CD14-positive monocyte (primary cell): ENCODE data around the gene WFDC2. TPM values are rescaled to one million over a fixed set of nuclear protein-coding genes. Genes with fewer than 3 reads are reported as not detected.

Experiments used
- DNase-seq, 3 donors: peaks; one replicate each; pipeline ENCODE4 v3.0.0-alpha.2; 2011 to 2022
- H2AFZ ChIP-seq: 2 replicates; pipeline ENCODE4 v1.6.0; 2012; ENCODE audit warnings: mild to moderate bottlenecking, low read depth, low read length, inconsistent platforms; ENCODE audit not compliant: insufficient read depth, poor library complexity, severe bottlenecking
- H3K27ac ChIP-seq, 2 donors: 1 replicate in 1 of 2; 2 replicates in 1 of 2; pipeline ENCODE4 v1.5.1; 2012 to 2013; ENCODE audit warnings: low read length in 2 of 2, control low read depth in 1 of 2, inconsistent platforms in 1 of 2, low read depth in 1 of 2, mild to moderate bottlenecking in 1 of 2
- H3K27me3 ChIP-seq, 2 donors: one replicate each; pipeline versions ENCODE4 v1.6.0 to v1.6.1; 2011 to 2013; ENCODE audit warnings: low read length in 2 of 2; ENCODE audit not compliant: control insufficient read depth in 2 of 2, insufficient read depth in 2 of 2
- H3K36me3 ChIP-seq, 2 donors: replicated peaks in 1 of 2; 1 replicate in 1 of 2; 2 replicates in 1 of 2; pipeline versions ENCODE4 v1.5.1 to v1.6.1; 2012 to 2013; ENCODE audit warnings: low read length in 2 of 2, control low read depth in 1 of 2, inconsistent platforms in 1 of 2, mild to moderate bottlenecking in 1 of 2; ENCODE audit not compliant: insufficient read depth in 2 of 2, control insufficient read depth in 1 of 2
- H3K4me1 ChIP-seq, 2 donors: 1 replicate in 1 of 2; 2 replicates in 1 of 2; pipeline versions ENCODE4 v1.5.1 to v1.6.1; 2012 to 2013; ENCODE audit warnings: low read length in 2 of 2, control low read depth in 1 of 2, inconsistent platforms in 1 of 2, mild to moderate bottlenecking in 1 of 2, moderate library complexity in 1 of 2; ENCODE audit not compliant: insufficient read depth in 2 of 2, control insufficient read depth in 1 of 2
- H3K4me2 ChIP-seq: replicated peaks from 2 replicates; pipeline ENCODE3; 2012; ENCODE audit warnings: low read length, moderate library complexity, mild to moderate bottlenecking; ENCODE audit not compliant: poor library complexity, severe bottlenecking; ENCODE audit errors: extremely low read depth
- H3K4me3 ChIP-seq, 3 experiments: fragments of 200-600 bp in 1 of 3; sonication (generic) in 1 of 3; replicated peaks in 1 of 3; 1 replicate in 2 of 3; 2 replicates in 1 of 3; pipeline ENCODE4 v1.5.1; 2011 to 2013; ENCODE audit warnings: low read length in 3 of 3, mild to moderate bottlenecking in 3 of 3, control low read depth in 2 of 3, low read depth in 2 of 3, inconsistent platforms in 1 of 3, moderate library complexity in 1 of 3
- H3K79me2 ChIP-seq: 2 replicates; pipeline ENCODE4 v1.6.0; 2012; ENCODE audit warnings: mild to moderate bottlenecking, control low read depth, inconsistent platforms, low read length, moderate library complexity; ENCODE audit not compliant: insufficient read depth
- H3K9ac ChIP-seq: 2 replicates; pipeline ENCODE4 v1.6.0; 2017; ENCODE audit warnings: low read length, mild to moderate bottlenecking; ENCODE audit not compliant: insufficient read depth, poor library complexity, severe bottlenecking
- H3K9me3 ChIP-seq, 2 donors: replicated peaks in 1 of 2; 1 replicate in 1 of 2; 2 replicates in 1 of 2; pipeline versions ENCODE4 v1.5.1 to v1.6.1; 2012 to 2013; ENCODE audit warnings: low read length in 2 of 2, control low read depth in 1 of 2; ENCODE audit not compliant: control insufficient read depth in 1 of 2, insufficient read depth in 1 of 2
- H4K20me1 ChIP-seq: 2 replicates; pipeline ENCODE4 v1.6.0; 2012; ENCODE audit warnings: mild to moderate bottlenecking, low read length, control low read depth, moderate library complexity; ENCODE audit not compliant: insufficient read depth
- H3K27ac Mint-ChIP-seq, 7 donors: one replicate each; pipeline ENCODE4 v1.8.0; 2020; ENCODE audit warnings: mild to moderate bottlenecking in 7 of 7, mixed read lengths in 7 of 7, moderate library complexity in 6 of 7, inconsistent platforms in 2 of 7
- H3K27me3 Mint-ChIP-seq, 3 donors: one replicate each; pipeline ENCODE4 v1.8.0; 2021 to 2022; ENCODE audit warnings: low read depth in 3 of 3, mild to moderate bottlenecking in 3 of 3, mixed read lengths in 3 of 3, moderate library complexity in 3 of 3, inconsistent platforms in 1 of 3
- H3K36me3 Mint-ChIP-seq, 2 donors: one replicate each; pipeline ENCODE4 v1.8.0; 2020; ENCODE audit warnings: mixed read lengths in 2 of 2, inconsistent platforms in 1 of 2, mild to moderate bottlenecking in 1 of 2
- H3K4me1 Mint-ChIP-seq: one replicate; pipeline ENCODE4 v1.8.0; 2020; ENCODE audit warnings: mild to moderate bottlenecking, mixed read lengths
- H3K4me3 Mint-ChIP-seq, 2 donors: one replicate each; pipeline ENCODE4 v1.8.0; 2020; ENCODE audit warnings: mild to moderate bottlenecking in 2 of 2, mixed read lengths in 2 of 2, moderate library complexity in 1 of 2
- H3K9me3 Mint-ChIP-seq, 7 donors: one replicate each; pipeline ENCODE4 v1.8.0; 2020 to 2022; ENCODE audit warnings: mixed read lengths in 7 of 7, mild to moderate bottlenecking in 6 of 7, moderate library complexity in 6 of 7, inconsistent platforms in 2 of 7
- WGBS: methylation state at CpG from one replicate; pipeline ENCODE4 v1.1.5; 2013; ENCODE audit warnings: missing lambda C conversion rate; ENCODE audit not compliant: insufficient coverage; 5-methylcytosine and 5-hydroxymethylcytosine counted together
- intact Hi-C, 2 donors: fragments of 100-400 bp; cut with micrococcal nuclease; formaldehyde crosslinking; loops; one replicate each; pipeline versions ENCODE4 v1.15.0 to v1.15.1; 2023
- polyA plus RNA-seq, 3 donors: library from polyadenylated mRNA; depleted of rRNA in 1 of 3; unstranded in 2 of 3; stranded (reverse) in 1 of 3; fragments of 300-500 nt in 2 of 3; fragments of >200 nt in 1 of 3; fragmentation: Illumina TruSeq in 2 of 3; gene quantifications; 1 replicate in 2 of 3; 2 replicates in 1 of 3; pipeline ENCODE4 v1.2.3, GENCODE V29; 2012 to 2021
- TF ChIP-seq, protein P1 (sequence below): fragments of 200-600 bp; IDR thresholded peaks from one replicate; pipeline ENCODE4 v1.8.0; 2022; ENCODE audit warnings: antibody characterized with exemption, mild to moderate bottlenecking

Gene WFDC2
- polyA plus RNA-seq, 3 donors: not detected

DNA sequence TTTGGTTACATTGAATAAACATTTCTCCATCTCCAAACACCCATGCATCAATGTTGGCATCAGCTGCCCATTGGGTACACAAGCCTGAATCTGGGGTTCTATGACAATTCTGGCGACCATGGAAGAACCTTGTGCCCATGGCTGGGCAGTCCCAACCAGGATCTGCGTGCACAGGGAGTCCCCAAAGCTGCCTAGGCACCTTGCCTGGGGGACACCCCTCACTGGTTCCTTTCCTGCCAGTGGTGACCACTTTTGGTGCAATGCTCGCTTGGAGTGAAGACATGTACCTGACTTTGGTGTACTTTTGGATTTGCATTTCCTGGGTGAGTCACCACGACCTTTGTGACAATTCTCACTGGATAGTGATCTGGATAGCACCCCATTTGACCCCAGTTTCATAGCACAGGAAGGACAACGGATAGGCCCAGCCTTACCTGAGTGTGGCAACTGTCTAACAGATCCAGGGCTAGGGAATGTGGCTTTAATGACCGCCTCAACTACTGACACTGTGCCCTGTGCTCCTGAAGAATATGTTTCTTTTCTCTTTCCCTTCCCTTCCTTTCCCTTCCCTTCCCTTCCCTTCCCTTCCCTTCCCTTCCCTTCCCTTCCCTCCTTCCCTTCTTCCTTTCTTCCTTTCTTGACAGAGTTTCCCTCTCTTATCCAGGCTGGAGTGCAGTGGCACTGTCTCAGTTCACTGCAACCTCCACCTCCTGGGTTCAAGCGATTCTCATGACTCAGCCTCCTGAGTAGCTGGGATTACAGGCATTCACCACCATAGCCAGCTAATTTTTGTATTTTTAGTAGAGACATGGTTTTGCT lies 38.7 kb downstream of the WFDC2 start:
- intact Hi-C loops: no loop called here
- peaks cover 5 to 6% of the 10 kb centered on the region in 2 donors for H3K27me3 ChIP-seq
- H3K4me2 ChIP-seq: no peak overlapping the region
- TF ChIP-seq, protein P1, sequence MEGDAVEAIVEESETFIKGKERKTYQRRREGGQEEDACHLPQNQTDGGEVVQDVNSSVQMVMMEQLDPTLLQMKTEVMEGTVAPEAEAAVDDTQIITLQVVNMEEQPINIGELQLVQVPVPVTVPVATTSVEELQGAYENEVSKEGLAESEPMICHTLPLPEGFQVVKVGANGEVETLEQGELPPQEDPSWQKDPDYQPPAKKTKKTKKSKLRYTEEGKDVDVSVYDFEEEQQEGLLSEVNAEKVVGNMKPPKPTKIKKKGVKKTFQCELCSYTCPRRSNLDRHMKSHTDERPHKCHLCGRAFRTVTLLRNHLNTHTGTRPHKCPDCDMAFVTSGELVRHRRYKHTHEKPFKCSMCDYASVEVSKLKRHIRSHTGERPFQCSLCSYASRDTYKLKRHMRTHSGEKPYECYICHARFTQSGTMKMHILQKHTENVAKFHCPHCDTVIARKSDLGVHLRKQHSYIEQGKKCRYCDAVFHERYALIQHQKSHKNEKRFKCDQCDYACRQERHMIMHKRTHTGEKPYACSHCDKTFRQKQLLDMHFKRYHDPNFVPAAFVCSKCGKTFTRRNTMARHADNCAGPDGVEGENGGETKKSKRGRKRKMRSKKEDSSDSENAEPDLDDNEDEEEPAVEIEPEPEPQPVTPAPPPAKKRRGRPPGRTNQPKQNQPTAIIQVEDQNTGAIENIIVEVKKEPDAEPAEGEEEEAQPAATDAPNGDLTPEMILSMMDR: no peak
- Mint-ChIP-seq H3K9me3 (peaks cover 0 to 2% (median 0%) of the 10 kb centered on the region in 7 donors), H3K27me3 (peaks cover 7 to 23% (median 17%) of the 10 kb centered on the region in 3 donors), H3K4me3 (no peak overlapping the region), H3K4me1 (no peaks in the 10 kb centered on the region), H3K27ac (peak overlapping the region in 1 of 7 donors; percentile 46), H3K36me3 (no peaks in the 10 kb centered on the region)
- H4K20me1 ChIP-seq: no peaks in the 10 kb centered on the region
- H3K36me3 ChIP-seq: no peaks in the 10 kb centered on the region
- H2AFZ ChIP-seq: no peak overlapping the region
- no peak overlapping the region for H3K9ac ChIP-seq
- DNase-seq: no peak
- 84% methylated on average over 7 of the region's 7 CpGs for WGBS
- no peaks in the 10 kb centered on the region for H3K9me3 ChIP-seq
- no peak overlapping the region for H3K27ac ChIP-seq
- no peak overlapping the region for H3K4me3 ChIP-seq
- no peaks in the 10 kb centered on the region for H3K4me1 ChIP-seq
- H3K79me2 ChIP-seq: no peaks in the 10 kb centered on the region

DNA sequence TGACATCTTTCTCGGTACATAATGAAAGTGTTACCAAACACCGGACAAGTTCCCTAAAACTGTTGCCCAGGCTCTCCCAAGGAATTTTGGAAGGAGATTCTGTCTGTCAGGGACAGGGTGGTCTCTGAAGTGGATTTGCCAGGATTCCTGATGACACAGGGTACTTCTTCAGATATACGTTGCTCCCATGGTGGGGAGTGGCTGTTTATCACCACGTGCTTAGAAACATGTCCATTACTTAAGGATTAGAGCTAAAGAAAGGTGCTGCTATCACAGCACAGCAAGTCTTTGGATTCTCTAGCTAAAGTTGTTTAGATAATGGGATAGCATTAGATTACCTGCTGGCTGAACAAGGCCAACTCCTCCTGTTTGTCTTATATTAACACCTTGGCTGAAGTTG lies 39.5 kb downstream of the WFDC2 start:
- no peak overlapping the region for H3K27ac ChIP-seq
- H3K36me3 ChIP-seq: no peaks in the 10 kb centered on the region
- peaks cover 7 to 24% (median 16%) of the 10 kb centered on the region in 3 donors for H3K27me3 Mint-ChIP-seq
- H3K4me3 Mint-ChIP-seq: no peak overlapping the region
- peaks cover 0 to 2% (median 0%) of the 10 kb centered on the region in 7 donors for H3K9me3 Mint-ChIP-seq
- H3K4me1 Mint-ChIP-seq: no peaks in the 10 kb centered on the region
- H3K4me1 ChIP-seq: no peaks in the 10 kb centered on the region
- WGBS: 92% methylated on average over 2 of the region's 4 CpGs
- H3K9me3 ChIP-seq: no peaks in the 10 kb centered on the region
- no peaks in the 10 kb centered on the region for H4K20me1 ChIP-seq
- no peak for DNase-seq
- no peak overlapping the region for H3K4me2 ChIP-seq
- no peak overlapping the region for H3K9ac ChIP-seq
- no peak overlapping the region for H2AFZ ChIP-seq
- TF ChIP-seq, protein P1: no peak
- H3K27ac Mint-ChIP-seq: no peak overlapping the region
- peaks cover 5 to 7% of the 10 kb centered on the region in 2 donors for H3K27me3 ChIP-seq
- H3K4me3 ChIP-seq: no peak overlapping the region
- H3K79me2 ChIP-seq: no peaks in the 10 kb centered on the region
- intact Hi-C loops: no loop called here
- H3K36me3 Mint-ChIP-seq: no peaks in the 10 kb centered on the region
